ENCODE results near the gene SOX5.

Gene SOX5

DNA sequence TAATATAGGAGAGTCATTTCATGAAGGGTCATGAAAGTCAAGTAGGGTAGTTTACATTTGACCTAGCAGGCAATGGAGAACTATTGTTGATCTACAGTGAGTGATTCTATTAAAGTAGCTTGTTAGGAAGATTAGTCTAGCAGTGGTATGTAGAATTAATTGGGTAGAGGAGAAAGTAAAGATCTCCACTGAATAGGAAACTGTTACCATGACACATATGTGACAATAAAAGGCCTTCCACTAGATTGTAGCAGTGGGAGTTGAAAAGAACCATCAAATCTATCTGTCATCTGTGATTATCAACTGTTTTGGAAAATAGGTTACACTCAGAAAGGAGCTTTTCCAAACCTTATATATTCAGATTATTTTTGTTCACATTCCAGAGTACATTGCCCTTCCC lies 92.3 kb downstream of the SOX5 start:
- H2AFZ ChIP-seq (ENCODE audit: low read length), result no peak overlapping the region
- H3K9me2 ChIP-seq (replicated peaks; ENCODE audit: insufficient read depth, low read length), result no peaks in the 10 kb centered on the region
- no peak overlapping the region for H3K27ac ChIP-seq (ENCODE audit: low read length)
- H3K36me3 ChIP-seq (replicated peaks; ENCODE audit: insufficient read depth, low read length), result no peaks in the 10 kb centered on the region
- no peak for DNase-seq
- no peak overlapping the region for H3K4me3 ChIP-seq (ENCODE audit: low read length)
- no peaks in the 10 kb centered on the region for H4K20me1 ChIP-seq (ENCODE audit: insufficient read depth, low read length)
- H3K4me2 ChIP-seq (ENCODE audit: low read depth, low read length), result no peak overlapping the region
- H3F3A ChIP-seq (ENCODE audit: insufficient read depth, low read length), result no peaks in the 10 kb centered on the region
- H3K4me1 ChIP-seq (ENCODE audit: low read length), result no peaks in the 10 kb centered on the region
- H3K27me3 ChIP-seq (replicated peaks; ENCODE audit: insufficient read depth, low read length), result no peaks in the 10 kb centered on the region
- no peaks in the 10 kb centered on the region for H3K9me3 ChIP-seq (replicated peaks; ENCODE audit: insufficient read depth, low read length)
- H3K9ac ChIP-seq (ENCODE audit: low read length), result no peak overlapping the region
- H3K79me2 ChIP-seq (ENCODE audit: low read length), result no peaks in the 10 kb centered on the region
- TF ChIP-seq EZH2phosphoT487 (IDR thresholded peaks at IDR 0.05; ENCODE audit: low read length) (no peak), EZH2 (optimal IDR thresholded peaks at IDR 0.05; ENCODE audit: low read depth, low read length) (no peak)
- TF ChIP-seq, protein P1, sequence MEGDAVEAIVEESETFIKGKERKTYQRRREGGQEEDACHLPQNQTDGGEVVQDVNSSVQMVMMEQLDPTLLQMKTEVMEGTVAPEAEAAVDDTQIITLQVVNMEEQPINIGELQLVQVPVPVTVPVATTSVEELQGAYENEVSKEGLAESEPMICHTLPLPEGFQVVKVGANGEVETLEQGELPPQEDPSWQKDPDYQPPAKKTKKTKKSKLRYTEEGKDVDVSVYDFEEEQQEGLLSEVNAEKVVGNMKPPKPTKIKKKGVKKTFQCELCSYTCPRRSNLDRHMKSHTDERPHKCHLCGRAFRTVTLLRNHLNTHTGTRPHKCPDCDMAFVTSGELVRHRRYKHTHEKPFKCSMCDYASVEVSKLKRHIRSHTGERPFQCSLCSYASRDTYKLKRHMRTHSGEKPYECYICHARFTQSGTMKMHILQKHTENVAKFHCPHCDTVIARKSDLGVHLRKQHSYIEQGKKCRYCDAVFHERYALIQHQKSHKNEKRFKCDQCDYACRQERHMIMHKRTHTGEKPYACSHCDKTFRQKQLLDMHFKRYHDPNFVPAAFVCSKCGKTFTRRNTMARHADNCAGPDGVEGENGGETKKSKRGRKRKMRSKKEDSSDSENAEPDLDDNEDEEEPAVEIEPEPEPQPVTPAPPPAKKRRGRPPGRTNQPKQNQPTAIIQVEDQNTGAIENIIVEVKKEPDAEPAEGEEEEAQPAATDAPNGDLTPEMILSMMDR (IDR thresholded peaks at IDR 0.05; ENCODE audit: low read length), result no peak

DNA sequence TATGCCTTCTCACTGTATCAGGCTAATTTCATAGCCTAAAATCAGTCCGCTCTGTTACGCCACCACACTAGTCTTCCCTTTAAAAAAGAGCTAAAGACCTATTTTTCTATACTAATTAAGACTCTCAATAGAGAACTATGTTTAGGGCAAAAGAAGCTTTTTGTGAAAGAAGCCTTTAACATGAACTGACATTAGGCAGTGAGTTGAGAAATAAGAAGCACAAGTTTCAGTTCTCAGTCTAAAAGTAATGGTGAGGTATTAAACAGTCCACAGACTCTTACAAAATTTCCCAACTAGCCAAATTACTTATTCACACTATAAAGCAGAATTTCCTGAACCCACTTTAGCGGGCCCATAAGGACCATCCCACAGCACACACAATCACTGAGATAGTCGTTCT lies 93.7 kb downstream of the SOX5 start:
- Histone ChIP-seq H3K4me3 (ENCODE audit: low read length) (no peak overlapping the region), H2AFZ (ENCODE audit: low read length) (no peak overlapping the region), H3K4me2 (ENCODE audit: low read depth, low read length) (no peak overlapping the region)

DNA sequence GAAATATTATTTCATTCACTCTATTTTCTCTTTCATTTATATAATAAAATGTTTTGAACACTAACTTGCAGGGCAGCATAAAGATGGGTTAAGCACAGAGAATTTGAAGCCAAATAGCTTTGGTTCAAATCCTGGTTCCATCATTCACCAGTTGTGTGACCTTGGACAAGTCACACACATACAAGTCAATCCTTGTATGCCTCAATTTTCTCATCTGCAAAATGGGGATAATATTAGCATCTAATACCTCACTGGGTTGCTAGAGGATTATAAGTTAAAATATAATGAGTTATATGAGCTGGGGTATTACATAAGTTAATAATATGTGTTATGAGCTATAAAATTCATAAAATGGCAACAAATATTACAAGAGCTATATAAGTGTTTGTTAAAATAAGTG lies 94.9 kb downstream of the SOX5 start:
- Histone ChIP-seq H3K36me3 (replicated peaks; ENCODE audit: insufficient read depth, low read length) (no peaks in the 10 kb centered on the region), H3K4me2 (ENCODE audit: low read depth, low read length) (no peak overlapping the region), H3K79me2 (ENCODE audit: low read length) (no peaks in the 10 kb centered on the region), H3F3A (ENCODE audit: insufficient read depth, low read length) (no peaks in the 10 kb centered on the region), H4K20me1 (ENCODE audit: insufficient read depth, low read length) (no peaks in the 10 kb centered on the region), H3K9ac (ENCODE audit: low read length) (no peak overlapping the region), H3K4me3 (ENCODE audit: low read length) (no peak overlapping the region), H2AFZ (ENCODE audit: low read length) (no peak overlapping the region), H3K9me2 (replicated peaks; ENCODE audit: insufficient read depth, low read length) (no peaks in the 10 kb centered on the region), H3K9me3 (replicated peaks; ENCODE audit: insufficient read depth, low read length) (no peaks in the 10 kb centered on the region), H3K27ac (ENCODE audit: low read length) (no peak overlapping the region), H3K27me3 (replicated peaks; ENCODE audit: insufficient read depth, low read length) (no peaks in the 10 kb centered on the region), H3K4me1 (ENCODE audit: low read length) (no peaks in the 10 kb centered on the region)
- TF ChIP-seq EZH2phosphoT487 (IDR thresholded peaks at IDR 0.05; ENCODE audit: low read length) (no peak), EZH2 (optimal IDR thresholded peaks at IDR 0.05; ENCODE audit: low read depth, low read length) (no peak)
- TF ChIP-seq, protein P1 (IDR thresholded peaks at IDR 0.05; ENCODE audit: low read length), result no peak
- DNase-seq, result no peak

More for the DNA sequence above, 93.7 kb downstream of the SOX5 start:
- Histone ChIP-seq H3K79me2 (ENCODE audit: low read length) (no peaks in the 10 kb centered on the region), H3K4me1 (ENCODE audit: low read length) (no peaks in the 10 kb centered on the region), H3K9ac (ENCODE audit: low read length) (no peak overlapping the region), H3K27ac (ENCODE audit: low read length) (no peak overlapping the region), H3K9me3 (replicated peaks; ENCODE audit: insufficient read depth, low read length) (no peaks in the 10 kb centered on the region), H3K9me2 (replicated peaks; ENCODE audit: insufficient read depth, low read length) (no peaks in the 10 kb centered on the region), H3K36me3 (replicated peaks; ENCODE audit: insufficient read depth, low read length) (no peaks in the 10 kb centered on the region), H3F3A (ENCODE audit: insufficient read depth, low read length) (no peaks in the 10 kb centered on the region), H4K20me1 (ENCODE audit: insufficient read depth, low read length) (no peaks in the 10 kb centered on the region), H3K27me3 (replicated peaks; ENCODE audit: insufficient read depth, low read length) (no peaks in the 10 kb centered on the region)
- no peak for DNase-seq
- TF ChIP-seq, protein P1 (IDR thresholded peaks at IDR 0.05; ENCODE audit: low read length), result no peak
- TF ChIP-seq EZH2phosphoT487 (IDR thresholded peaks at IDR 0.05; ENCODE audit: low read length) (no peak), EZH2 (optimal IDR thresholded peaks at IDR 0.05; ENCODE audit: low read depth, low read length) (no peak)

Measured in MM.1S (cell line).